Activated T-cell treated with anti-CD3 and anti-CD28 coated beads for 4 hours (primary cell): ENCODE data around the gene SIRT4.
A peak's percentile ranks its signal among the peaks of the same experiment; 100 is the strongest.
"Not testable (repeated sequence)": the region's sequence is repeated elsewhere in the genome, so short reads cannot be mapped to it uniquely, and the experiment has no call there.

Experiments used
- DNase-seq: peaks from one replicate; pipeline ENCODE4 v3.0.0-alpha.2; 2020

Gene SIRT4

DNA sequence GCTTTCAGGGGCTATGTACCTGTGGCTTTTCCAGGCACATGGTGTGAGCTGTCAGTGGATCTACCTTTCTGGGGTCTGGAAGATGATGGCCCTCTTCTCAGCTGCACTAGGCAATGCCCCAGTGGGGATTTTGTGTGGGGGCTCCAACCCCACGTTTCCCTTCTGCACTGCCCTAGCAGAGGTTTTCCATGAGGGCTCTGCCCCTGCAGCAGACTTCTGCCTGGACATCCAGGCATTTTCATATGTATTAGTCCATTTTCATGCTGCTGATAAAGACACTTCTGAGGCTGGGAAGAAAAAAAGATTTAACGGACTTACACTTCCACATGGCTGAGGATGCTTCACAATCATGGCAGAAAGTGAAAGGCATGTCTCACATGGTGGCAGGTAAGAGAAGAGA, 34.3 kb downstream of the SIRT4 start:
- DNase-seq = not testable (repeated sequence)

DNA sequence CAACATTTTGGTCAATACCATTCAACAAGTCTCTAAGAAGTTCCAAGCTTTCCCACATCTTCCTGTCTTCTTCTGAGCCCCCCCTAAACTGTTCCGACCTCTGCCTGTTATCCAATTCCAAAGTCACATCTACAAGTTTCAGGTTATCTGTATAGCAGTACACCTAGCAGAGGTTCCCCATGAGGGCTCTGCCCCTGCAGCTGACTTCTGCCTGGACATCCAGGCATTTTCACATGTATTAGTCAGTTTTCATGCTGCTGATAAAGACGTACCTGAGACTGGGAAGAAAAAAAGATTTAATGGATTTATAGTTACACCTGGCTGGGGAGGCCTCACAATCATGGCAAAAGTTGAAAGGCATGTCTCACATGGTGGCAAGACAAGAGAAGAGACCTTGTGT, 35.6 kb downstream of the SIRT4 start:
- DNase-seq = no peak

DNA sequence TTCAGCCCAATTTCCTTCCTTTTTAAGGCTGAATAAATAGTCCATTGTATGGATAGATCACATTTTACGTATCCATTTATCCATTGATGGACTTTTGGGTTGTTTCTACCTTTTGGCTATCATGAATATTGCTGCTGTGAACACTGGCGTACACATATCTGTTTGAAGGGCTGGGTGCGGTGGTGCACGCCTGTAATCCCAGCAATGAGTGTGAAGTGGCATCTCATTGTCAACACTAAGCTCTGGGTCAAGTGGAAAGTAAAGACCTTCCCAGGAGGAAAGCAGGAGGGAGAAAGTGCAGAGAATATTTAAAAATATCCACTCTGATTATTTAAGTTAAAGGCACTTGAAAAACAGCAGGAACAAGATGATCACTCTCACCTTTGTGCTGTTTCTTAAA, 37.1 kb downstream of the SIRT4 start:
- no peak for DNase-seq

DNA sequence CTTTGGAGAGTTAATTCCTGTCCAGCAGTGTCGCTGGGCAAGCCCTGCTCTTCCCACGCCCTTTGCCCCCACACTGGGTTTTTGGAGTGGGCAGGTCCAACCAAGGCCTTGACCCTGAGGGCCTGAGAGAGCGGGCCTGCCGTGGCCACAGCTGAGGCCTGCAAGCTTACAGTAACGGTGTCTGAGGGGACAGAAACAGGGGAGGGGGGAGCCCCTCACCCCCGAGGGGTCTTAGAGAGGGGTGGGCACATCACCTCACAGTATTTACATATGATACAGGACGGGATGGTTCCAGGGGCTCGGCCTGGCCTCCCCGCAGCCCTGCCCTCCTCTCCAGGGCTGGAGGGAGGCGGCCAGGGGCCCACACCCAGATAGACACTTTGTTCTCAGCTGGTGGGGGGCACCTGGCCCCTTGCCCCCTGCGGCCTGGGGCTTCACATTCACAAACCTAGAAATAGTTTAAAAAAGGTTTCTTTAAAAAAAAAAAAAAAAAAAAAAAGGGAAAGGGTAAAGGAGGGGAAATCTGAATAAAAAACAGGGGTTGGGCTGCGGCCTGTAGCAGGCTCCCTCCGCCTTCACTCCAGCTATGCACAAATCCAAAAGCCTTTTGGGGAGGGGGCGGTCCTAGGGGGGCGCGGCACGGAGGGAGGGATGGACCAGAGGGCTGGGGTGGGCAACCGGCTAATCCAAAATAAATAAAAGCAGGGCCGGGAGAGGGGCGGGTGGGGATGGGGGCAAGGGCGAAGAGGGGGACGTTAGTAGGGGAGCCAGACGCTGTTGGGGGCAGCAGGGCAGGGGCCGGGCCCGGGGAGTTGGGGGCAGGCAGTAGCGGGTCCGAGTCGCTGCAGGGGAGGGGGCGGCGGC, 40.3 kb downstream of the SIRT4 start:
- DNase-seq = no peak

DNA sequence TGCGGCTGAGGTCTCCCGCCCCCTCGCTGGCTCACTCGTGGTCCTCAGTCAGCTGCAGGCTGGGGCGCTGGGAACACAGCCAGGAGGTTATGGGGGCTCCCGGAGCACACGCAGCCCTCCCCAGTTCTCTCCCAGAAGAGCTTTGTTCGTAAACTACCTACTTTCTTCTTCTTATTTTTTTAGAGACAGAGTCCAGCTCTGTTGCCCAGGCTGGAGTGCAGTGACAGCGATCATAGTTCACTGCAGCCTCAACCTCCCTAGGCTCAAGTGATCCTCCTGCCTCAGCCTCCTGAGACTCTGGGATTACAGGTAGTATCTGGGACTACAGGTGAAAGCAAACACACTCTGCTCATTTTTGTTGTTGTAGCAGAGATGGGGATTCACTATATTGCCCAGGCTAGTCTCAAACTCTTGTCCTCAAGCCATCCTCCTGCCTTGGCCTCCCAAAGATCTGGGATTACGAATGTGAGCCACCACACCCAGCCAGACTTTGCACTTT, 41.0 kb downstream of the SIRT4 start:
- DNase-seq = no peak

DNA sequence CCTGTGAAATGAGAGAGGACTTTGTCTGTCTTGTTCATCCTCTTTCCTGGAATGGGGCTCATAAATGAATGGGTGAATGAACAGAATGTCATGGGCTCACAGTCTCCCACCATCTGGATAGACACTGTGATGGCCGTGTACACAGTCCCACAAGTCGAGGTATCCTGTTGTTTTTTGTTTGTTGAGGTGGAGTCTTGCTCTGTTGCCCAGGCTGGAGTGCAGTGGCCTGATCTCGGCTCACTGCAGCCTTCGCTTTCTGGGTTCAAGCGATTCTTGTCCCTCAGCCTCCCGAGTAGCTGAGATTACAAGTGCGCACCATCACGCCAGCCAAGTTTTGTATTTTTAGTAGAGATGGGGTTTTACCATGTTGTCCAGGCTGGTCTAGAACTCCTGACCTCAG, 41.6 kb downstream of the SIRT4 start:
- DNase-seq = no peak

DNA sequence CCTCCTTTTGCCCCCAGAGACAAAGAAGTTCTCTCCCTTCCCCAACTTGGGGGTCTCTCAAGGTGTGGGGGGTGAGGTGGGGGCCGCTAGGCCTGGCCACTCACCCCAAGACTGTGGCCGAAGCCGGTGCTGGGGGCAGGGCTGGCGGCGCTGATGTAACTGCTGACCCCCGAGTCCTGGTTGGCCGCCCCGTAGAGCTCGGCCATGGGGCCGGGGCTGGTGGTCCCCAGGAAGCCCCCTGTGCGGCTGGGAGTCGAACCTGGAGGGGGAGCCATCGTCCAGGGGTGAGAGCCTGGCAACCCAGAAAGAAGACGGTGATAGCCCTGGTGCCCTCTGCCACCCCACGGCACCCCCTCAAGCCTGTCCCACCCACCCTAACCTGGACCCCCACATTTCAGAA, 43.9 kb downstream of the SIRT4 start:
- DNase-seq = no peak

DNA sequence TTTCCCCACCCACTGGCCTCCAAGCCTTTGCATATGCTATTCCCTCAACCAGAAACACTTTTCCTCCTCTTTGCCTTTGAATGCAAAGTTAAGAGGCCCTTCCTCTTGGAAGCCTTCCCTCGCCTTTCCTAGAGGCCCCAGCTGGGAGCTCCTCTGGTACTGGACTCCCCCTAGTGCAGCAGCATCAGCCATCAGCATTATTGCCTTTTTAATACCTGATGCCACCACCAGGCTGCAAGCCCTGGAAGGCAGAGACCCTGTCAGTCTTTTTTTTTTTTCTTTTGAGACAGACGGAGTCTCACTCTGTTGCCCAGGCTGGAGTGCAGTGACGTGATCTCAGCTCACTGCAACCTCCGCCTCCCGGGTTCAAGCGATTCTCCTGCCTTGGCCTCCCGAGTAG, 44.6 kb downstream of the SIRT4 start:
- DNase-seq = no peak

DNA sequence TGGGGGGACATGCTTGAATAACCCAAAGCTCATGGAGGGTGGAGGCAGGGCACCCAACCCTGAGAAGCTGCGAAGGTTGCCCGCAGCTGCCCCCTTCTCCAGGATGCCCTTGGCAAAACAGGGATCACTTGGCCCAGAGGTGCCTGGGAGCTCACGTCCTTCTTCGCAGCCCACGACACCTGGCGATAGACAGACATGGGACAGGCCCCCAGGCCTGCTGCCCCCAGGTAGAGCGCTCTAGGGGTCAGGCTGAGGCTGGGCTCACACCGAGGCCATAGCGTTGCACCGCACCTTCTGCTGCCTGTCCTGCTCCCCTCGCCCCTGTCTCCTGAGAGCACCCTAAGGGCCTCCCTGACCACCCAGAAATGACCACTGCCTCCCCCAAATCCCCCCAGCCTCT, 45.6 kb downstream of the SIRT4 start:
- DNase-seq = no peak

DNA sequence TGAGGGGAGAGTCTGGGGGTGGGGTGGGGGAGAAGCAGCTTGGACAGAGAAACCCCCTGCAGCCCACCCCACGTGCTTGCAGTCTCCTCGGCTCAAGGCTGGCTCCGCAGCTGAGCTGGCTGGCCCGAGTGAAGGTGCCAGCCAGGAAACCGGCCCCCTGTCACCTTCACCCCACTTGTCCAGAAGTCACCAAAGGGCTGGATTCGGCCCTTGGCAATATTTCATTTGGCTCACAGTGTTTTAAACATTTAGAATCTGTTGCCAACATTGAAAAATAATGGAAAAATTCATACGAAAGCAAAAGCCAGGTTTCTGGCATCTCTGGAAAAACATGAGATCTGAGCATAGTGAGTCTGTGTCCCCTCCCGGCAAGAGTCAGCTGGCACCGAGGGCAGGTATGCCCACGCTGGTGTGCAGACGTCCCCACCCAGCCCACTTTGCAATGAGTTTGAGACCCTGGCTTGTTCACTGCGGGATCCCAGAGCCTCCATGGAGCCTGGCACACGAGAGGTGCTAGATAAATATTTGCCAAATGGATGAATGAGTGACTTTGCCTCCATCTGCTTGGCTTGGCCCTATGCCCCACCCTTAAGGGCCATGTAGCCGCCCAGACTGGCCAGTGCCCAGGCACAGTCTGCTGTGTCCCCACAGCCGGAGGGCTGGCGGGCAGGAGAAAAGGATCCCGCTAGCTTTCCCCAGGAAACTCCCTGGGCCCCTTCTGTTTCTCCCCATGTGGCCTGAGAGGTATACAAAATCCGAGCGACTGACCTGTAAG, 48.6 kb downstream of the SIRT4 start:
- no peak for DNase-seq

DNA sequence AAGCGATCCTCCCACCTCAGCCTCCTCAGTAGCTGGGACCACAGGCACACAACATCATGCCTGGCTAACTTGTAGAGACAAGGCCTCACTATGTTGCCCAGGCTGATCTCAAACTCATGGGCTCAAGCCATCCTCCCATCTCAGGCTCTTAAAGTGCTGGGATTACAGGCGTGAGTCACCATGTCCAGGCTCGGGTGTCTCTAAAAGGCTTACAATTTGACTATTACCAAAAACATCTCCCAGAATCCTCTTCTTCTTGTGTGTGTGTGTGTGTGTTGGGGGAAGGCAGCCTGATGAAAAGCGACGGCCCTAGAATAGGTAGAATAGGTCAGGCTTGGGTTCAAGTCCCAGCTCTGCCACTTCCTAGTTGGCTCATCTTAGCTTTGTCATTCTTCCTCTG, 50.0 kb downstream of the SIRT4 start:
- no peak for DNase-seq

DNA sequence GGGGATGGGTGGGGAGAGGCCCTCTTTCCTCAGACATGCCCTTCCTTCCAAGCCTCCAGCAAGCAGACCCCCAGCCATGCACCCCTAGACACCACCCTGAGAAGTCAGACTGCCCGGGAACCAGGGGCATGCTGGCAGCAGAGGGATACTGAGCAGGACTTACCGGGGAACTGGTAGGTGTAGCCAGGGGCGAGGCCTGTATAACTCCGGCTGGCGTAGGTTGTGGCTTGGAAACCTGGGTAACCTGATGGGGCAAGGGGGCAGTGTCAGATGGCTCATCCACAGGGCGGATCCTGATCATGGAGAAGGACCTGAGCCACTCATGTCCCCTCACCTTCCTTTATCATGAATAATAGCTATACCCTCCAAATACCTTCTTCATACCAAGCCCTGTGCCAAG, 51.0 kb downstream of the SIRT4 start:
- DNase-seq = no peak

DNA sequence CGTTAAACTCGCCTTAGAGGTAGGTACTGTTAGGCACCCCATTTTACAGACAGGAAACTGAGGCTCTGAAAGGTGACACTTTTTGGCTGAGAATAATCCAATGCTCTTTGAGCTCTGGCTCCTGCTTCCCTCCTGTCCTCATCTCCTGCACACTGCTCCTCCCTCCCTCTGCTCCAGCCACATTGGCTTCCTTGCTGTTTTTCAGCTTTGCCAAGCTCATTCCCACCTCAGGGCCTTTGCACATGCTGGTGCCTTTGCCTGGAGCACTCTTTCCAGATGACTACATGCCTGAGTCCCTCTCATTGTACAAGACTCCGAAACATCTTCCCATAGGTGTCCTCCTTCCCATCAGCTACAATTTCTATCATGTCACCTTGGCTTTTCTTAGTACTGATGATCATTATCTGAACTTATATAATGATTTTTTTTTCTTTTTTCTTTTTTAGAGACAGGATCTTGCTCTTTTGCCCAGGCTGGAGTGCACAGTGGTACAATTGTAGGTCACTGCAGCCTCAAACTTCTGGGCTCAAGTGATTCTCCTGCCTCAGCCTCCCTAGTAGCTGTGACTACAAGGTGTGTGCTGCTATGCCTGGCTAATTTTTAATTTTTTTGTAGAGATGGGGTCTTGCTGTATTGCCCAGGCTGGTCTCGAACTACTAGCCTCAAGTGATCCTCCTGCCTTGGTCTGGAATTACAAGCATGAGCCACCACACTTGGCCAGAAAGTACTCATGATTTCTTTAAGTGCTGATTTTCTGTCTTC, 51.6 kb downstream of the SIRT4 start:
- no peak for DNase-seq

DNA sequence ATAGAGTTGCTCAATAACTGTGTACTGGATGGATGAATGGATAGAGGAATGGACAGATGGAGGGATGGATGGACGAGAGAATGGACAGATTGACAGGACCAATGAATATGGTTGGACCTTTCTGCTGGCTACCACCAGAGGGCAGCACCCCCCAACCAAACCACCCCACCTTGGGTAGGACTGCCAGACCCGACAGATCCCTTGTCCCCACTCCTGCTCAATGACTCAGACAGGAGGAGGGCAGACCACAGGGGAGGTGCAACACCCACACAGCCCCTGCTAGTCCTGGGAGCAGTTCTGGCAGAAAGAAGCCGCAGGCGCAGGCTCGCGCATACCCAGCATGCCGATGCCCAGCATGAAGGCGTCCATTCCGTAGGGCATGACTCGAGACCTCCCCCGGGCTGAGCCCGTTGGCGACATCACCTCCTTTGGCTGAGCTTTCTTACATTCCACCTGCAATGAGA, 54.5 kb downstream of the SIRT4 start:
- DNase-seq = peak; percentile 74

DNA sequence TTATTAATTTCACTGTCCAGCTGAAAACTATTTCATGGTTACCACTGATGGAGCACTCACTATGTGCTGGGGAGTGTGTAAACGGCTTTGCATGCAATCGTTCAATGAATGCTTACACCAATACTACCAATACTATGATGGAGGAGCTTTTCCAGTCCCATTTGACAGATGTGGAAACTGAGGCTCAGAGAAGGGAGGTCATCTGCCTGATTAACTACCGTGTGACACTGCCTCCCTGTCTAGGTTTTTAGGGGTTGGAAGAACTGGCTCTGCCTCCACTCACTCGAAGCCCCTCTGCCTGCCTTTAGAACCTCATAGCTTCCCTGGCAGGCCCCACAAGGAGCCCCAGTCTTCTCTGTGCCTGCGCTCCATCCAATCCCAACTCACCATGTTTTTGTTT, 55.0 kb downstream of the SIRT4 start:
- DNase-seq = no peak

DNA sequence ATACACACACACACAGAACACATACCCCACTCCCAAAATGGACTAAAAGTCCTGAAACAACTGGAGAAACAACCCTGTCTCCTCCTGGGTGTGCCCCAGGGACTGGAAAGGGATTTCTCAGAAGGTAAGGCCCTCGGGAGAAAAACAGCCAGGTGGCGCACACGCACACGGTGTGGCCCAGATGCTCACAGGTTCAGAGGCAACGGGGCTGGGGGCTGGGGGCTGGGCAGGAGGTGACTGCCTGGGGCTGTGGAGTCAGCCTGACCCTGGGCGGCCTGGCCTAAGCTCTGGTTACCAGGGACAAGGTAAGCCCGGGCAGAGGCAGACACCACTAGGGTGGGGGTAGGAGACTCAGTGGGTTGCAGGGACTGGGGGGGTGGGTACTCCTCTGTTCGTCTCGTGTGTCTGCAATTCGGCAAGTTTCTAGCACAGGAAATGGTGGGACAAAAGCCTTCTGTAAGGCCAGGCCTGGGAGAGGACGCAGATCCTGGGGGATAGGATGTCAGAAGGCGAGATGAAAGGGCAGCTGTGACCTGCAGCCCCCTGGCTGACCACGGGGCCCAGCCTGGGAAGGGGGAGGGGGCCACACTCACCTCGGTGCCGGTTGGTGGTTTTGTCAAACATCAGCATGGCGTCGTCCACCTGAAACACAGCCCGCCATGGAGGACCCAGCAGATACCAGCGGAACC, 56.4 kb downstream of the SIRT4 start:
- DNase-seq = no peak

DNA sequence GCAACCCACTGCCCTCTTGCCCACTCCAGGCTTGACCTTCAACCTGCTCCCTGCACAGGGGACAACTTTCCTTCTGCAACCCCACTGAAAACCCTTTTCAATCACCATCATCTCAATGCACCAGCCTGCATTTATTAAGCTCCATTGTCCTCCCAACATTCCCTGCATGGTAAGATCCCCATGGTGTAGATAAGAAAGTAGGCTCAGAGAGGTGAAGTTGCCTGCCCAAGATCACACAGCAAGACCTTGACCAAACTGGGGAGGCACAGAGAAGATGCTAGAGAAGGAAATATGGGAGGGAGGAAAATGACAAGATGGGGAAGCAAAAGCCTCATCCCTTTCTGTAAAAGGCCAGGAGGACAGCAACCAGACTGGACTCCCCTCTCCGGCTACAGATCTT, 57.0 kb downstream of the SIRT4 start:
- DNase-seq = no peak

DNA sequence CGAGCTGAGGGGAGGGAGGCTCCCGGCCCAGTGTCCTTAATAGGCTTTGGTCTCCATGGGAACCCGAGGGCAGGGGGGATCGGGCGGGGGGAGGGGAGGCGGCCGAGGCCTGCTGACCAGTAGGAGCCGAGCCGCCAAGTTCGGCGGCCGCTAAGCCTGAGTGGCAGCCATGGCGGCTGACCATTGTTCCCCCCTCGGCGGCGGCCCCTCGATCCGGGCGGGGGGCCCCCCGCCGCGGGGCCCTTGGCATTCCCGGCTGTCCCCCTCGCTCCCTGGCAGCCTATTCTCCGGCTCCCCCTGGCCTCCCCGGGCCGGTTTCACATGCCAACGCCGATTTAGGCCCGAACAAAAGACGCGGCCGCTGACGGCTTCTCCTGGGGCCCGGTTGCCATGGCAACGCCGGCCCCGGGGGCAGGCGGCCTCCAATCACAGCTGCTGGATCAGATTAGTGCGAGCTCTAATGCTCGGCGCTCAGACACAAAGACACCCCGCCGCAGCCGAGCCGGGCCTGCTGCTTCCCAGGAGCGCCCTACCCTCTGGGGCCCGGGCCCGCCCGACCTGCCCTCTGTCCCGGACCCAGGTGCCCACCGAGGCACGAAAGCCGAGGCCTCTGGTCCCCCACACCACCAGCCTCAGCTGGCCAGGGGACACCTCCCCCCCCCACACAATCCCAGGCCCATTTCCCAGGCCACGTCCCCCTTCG, 59.5 kb downstream of the SIRT4 start:
- DNase-seq = no peak
